GM18499 (cell line): Measurements from ENCODE around the gene TMEM59.
"Not testable (repeated sequence)": the region's sequence is repeated elsewhere in the genome, so short reads cannot be mapped to it uniquely, and the experiment has no call there.

Experiments used
- ATAC-seq: cut with Tn5 transposase; IDR thresholded peaks from one replicate; pipeline ENCODE4 v1.9.1; 2021; ENCODE audit warnings: moderate number of reproducible peaks; ENCODE audit not compliant: insufficient read depth, unreplicated experiment

The TMEM59 gene

GRCh38 chr1:54053745-54054437, 887 bp upstream of the TMEM59 start:
- no peak for ATAC-seq

GRCh38 chr1:54052431-54052933, 522 bp downstream of the TMEM59 start:
- ATAC-seq: no peak

GRCh38 chr1:54051933-54052430, 1.0 kb downstream of the TMEM59 start:
- ATAC-seq: no peak

GRCh38 chr1:54050435-54050834, 2.6 kb downstream of the TMEM59 start:
- ATAC-seq: not testable (repeated sequence)

GRCh38 chr1:54047384-54048305, 5.4 kb downstream of the TMEM59 start:
- ATAC-seq: no peak

- no peak for ATAC-seq
These were observed 6.2 kb downstream of the TMEM59 start for GRCh38 chr1:54046671-54047383.

GRCh38 chr1:54045496-54045895, 7.5 kb downstream of the TMEM59 start:
- ATAC-seq: no peak

GRCh38 chr1:54041806-54042205, 11.2 kb downstream of the TMEM59 start:
- ATAC-seq: no peak

GRCh38 chr1:54037476-54037875, 15.5 kb downstream of the TMEM59 start:
- ATAC-seq: no peak

- ATAC-seq: no peak
These were observed 24.4 kb downstream of the TMEM59 start for GRCh38 chr1:54028306-54029251.

- ATAC-seq: no peak
These were observed 25.2 kb downstream of the TMEM59 start for GRCh38 chr1:54027848-54028247.

GRCh38 chr1:54024811-54025210, 28.2 kb downstream of the TMEM59 start:
- not testable (repeated sequence) for ATAC-seq

GRCh38 chr1:54024358-54024757, 28.6 kb downstream of the TMEM59 start:
- ATAC-seq: no peak

GRCh38 chr1:54019562-54020176, 33.3 kb downstream of the TMEM59 start:
- ATAC-seq: not testable (repeated sequence)

- no peak for ATAC-seq
These were observed 34.4 kb downstream of the TMEM59 start for GRCh38 chr1:54018635-54019034.

- no peak for ATAC-seq
These were observed 35.0 kb downstream of the TMEM59 start, which contains the start of gene LDLRAD1 for GRCh38 chr1:54017979-54018378. LDLRAD1 (minus strand) TSS chr1:54018186; CDS start chr1:54018112, 74 bp downstream.

GRCh38 chr1:54016343-54017282, 36.4 kb downstream of the TMEM59 start:
- no peak for ATAC-seq
